ENCODE data around the gene IL1RL1. TPM values are rescaled to one million over a fixed set of nuclear protein-coding genes. Genes with fewer than 3 reads are reported as not detected.

IL1RL1 gene
- total and polyA plus RNA-seq, 7 donors, result 0.23 to 10.7 (median 5.4) TPM

DNA sequence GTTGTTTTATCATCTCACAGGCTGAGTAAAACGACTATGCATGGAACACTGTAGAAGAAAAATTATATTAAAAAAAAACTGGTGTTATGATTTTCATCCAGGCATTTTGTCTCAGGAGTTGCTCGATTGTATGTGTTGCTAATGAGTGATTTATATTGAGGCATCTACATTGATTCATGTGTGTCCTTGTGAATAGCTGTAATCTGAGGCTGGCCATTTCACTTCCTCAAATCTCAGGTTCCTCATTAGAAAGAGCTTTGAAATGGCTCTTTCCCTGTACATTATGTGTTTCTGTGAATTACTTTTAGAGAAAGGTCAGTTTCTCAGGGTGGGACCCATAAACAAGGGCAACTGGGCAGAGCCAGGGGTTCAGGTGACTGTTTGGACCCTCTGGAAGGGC lies 46.6 kb downstream of the IL1RL1 start:
- no peak for TF ChIP-seq POLR2AphosphoS5 (IDR thresholded peaks at IDR 0.05)
- no peak for TF ChIP-seq EP300 (IDR thresholded peaks at IDR 0.05)
- TF ChIP-seq, protein P1, sequence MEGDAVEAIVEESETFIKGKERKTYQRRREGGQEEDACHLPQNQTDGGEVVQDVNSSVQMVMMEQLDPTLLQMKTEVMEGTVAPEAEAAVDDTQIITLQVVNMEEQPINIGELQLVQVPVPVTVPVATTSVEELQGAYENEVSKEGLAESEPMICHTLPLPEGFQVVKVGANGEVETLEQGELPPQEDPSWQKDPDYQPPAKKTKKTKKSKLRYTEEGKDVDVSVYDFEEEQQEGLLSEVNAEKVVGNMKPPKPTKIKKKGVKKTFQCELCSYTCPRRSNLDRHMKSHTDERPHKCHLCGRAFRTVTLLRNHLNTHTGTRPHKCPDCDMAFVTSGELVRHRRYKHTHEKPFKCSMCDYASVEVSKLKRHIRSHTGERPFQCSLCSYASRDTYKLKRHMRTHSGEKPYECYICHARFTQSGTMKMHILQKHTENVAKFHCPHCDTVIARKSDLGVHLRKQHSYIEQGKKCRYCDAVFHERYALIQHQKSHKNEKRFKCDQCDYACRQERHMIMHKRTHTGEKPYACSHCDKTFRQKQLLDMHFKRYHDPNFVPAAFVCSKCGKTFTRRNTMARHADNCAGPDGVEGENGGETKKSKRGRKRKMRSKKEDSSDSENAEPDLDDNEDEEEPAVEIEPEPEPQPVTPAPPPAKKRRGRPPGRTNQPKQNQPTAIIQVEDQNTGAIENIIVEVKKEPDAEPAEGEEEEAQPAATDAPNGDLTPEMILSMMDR (IDR thresholded peaks at IDR 0.05), result no peak
- TF ChIP-seq POLR2A (IDR thresholded peaks at IDR 0.05), result no peak

DNA sequence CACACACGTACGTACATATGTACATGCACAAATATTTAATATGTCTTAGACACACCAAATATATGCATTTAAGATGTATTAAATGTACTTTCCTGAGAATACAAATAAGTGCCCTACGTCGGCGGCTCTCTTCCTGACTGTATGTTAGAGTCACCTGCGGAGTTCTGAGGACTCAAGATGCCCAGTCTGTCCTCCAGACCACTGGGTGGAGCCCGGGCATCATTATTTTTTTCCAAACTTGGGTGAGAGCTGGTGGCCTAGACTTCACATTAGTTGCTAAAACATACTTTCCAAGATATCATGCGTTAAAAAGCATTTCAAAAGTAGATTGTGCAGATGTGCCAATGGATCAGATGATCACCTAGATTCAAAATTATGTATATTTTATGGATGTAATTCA lies 47.1 kb downstream of the IL1RL1 start:
- peaks cover 0 to 12% (median 8%) of the 10 kb centered on the region in 4 donors for H3K4me1 ChIP-seq
- no peak overlapping the region for H3K27ac ChIP-seq
- no peak overlapping the region for H3K4me3 ChIP-seq
- intact Hi-C loops (cut with DNase I), result loop anchor here (5.0 to 10.0 kb wide), 2 partner anchors 101 to 334 kb away; no protein-coding TSS in a partner anchor
- no peaks in the 10 kb centered on the region for H3K27me3 ChIP-seq
- WGBS, 2 donors, result 91% methylated on average over 8 of the region's 8 CpGs
- no peak for DNase-seq
- H3K36me3 ChIP-seq, result no peaks in the 10 kb centered on the region
- no peak for TF ChIP-seq POLR2A (IDR thresholded peaks at IDR 0.05)
- TF ChIP-seq EP300 (IDR thresholded peaks at IDR 0.05), result no peak
- TF ChIP-seq POLR2AphosphoS5 (IDR thresholded peaks at IDR 0.05), result no peak
- TF ChIP-seq, protein P1 (IDR thresholded peaks at IDR 0.05), result no peak
- no peaks in the 10 kb centered on the region for H3K9me3 ChIP-seq

More for the DNA sequence above, 46.6 kb downstream of the IL1RL1 start:
- H3K4me1 ChIP-seq, result peaks cover 0 to 12% (median 8%) of the 10 kb centered on the region in 4 donors
- WGBS, 2 donors, result 55 to 60% methylated on average over 2 of the region's 2 CpGs
- no peak overlapping the region for H3K4me3 ChIP-seq
- DNase-seq, result no peak
- intact Hi-C loops (cut with DNase I), result loop anchor here (5.0 to 10.0 kb wide), 2 partner anchors 101 to 333 kb away; no protein-coding TSS in a partner anchor
- H3K36me3 ChIP-seq, result no peaks in the 10 kb centered on the region
- H3K27me3 ChIP-seq, result no peaks in the 10 kb centered on the region
- no peak overlapping the region for H3K27ac ChIP-seq
- H3K9me3 ChIP-seq, result no peaks in the 10 kb centered on the region

DNA sequence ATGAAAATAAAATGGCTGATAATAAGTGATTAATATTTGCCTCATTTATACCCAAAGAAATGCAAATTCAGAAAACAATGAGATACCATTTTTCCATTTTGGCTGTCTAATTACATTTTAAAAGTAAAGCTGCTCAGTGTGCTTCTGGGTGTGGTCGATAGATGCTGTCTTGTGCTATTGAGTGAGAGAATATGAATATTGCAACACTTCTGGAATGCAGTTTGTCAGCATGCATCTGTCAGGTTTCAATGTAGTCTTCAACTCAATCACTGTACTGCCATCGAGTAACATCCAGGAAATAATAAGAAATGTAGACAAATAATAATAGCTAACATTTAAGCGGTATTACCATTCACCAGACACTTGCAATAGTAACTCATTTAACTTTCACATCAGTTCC lies 48.2 kb downstream of the IL1RL1 start:
- DNase-seq, result no peak
- Histone ChIP-seq H3K27ac (no peak overlapping the region), H3K4me1 (peaks cover 0 to 12% (median 8%) of the 10 kb centered on the region in 4 donors), H3K9me3 (no peaks in the 10 kb centered on the region), H3K36me3 (no peaks in the 10 kb centered on the region), H3K27me3 (no peaks in the 10 kb centered on the region), H3K4me3 (no peak overlapping the region)
- intact Hi-C loops (cut with DNase I), result loop anchor here (5.0 to 10.0 kb wide), 2 partner anchors 102 to 335 kb away; no protein-coding TSS in a partner anchor
- WGBS, 2 donors, result 91 to 93% methylated on average over 3 of the region's 3 CpGs
- TF ChIP-seq EP300 (IDR thresholded peaks at IDR 0.05) (no peak), POLR2AphosphoS5 (IDR thresholded peaks at IDR 0.05) (no peak), POLR2A (IDR thresholded peaks at IDR 0.05) (no peak)
- TF ChIP-seq, protein P1 (IDR thresholded peaks at IDR 0.05), result no peak

DNA sequence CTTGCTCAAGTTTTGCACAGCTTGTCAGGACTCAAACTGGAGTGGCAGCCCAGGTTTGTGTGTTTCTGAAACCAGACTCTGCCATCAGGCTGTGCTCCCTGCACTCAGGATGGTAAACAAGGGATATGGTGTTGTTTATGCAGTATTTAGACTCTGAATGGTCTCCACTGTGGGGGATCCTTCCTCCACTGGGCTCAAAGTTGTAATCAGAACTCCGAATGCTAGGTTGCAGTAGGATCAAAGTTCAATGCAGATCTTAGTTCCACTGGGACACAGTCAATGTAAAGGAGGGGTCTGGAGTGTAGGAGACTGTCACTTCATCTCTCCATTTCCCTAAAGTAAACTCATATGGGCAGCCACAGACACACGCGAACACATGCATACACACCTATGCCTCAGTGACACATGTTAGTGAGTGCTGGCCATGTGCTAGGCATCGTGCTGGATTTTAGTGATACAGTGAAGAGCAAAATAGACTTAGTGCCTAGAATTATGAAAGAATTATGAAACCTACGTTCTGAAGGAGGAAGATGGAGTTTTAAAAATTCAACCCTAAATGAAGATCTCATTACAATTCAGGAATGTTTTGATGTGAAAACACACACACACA lies 50.4 kb downstream of the IL1RL1 start:
- no peak for DNase-seq
- no peaks in the 10 kb centered on the region for H3K36me3 ChIP-seq
- no peaks in the 10 kb centered on the region for H3K4me1 ChIP-seq
- TF ChIP-seq POLR2A (IDR thresholded peaks at IDR 0.05), result no peak
- intact Hi-C loops (cut with DNase I), result no loop called here
- H3K9me3 ChIP-seq, result peaks cover 0 to 9% (median 3%) of the 10 kb centered on the region in 4 donors
- H3K4me3 ChIP-seq, result no peak overlapping the region
- no peak overlapping the region for H3K27ac ChIP-seq
- 78 to 88% methylated on average over 5 of the region's 5 CpGs for WGBS, 2 donors
- no peaks in the 10 kb centered on the region for H3K27me3 ChIP-seq

DNA sequence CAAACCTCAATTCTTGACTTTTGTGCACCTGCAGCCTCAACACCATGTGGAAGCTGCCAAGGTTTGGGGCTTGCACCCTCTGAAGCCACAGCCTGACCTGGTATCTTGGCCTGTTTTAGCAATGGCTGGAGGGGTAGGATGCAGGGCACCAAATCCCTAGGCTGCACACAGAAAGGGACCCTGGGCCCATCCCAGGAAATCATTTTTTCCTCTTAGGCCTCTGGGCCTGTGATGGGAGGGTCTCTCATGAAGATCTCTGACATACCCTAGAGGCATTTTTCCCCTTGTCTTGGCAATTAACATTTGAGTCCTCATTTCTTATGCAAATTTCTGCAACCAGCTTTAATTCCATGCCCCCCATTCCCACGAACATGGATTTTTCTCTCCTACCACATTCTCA lies 54.4 kb downstream of the IL1RL1 start:
- Histone ChIP-seq H3K9me3 (peaks cover 0 to 9% (median 3%) of the 10 kb centered on the region in 4 donors), H3K27me3 (no peaks in the 10 kb centered on the region), H3K36me3 (no peaks in the 10 kb centered on the region), H3K4me1 (no peaks in the 10 kb centered on the region), H3K4me3 (no peak overlapping the region), H3K27ac (no peak overlapping the region)
- TF ChIP-seq POLR2AphosphoS5 (IDR thresholded peaks at IDR 0.05) (no peak), EP300 (IDR thresholded peaks at IDR 0.05) (no peak), POLR2A (IDR thresholded peaks at IDR 0.05) (no peak)
- TF ChIP-seq, protein P1 (IDR thresholded peaks at IDR 0.05), result no peak
- DNase-seq, result no peak
- intact Hi-C loops (cut with DNase I), result no loop called here
- 91 to 94% methylated on average over 1 of the region's 1 CpG for WGBS, 2 donors

All from sigmoid colon (tissue), 7 donors.